GM12801 (cell line): Measurements from ENCODE around the gene COA5.

ENCODE experiments used
- CTCF ChIP-seq: IDR thresholded peaks from one replicate; pipeline ENCODE4 v1.5.1; 2011; ENCODE audit warnings: control low read depth; ENCODE audit not compliant: insufficient read length; ENCODE audit errors: extremely low read depth

COA5 gene

DNA sequence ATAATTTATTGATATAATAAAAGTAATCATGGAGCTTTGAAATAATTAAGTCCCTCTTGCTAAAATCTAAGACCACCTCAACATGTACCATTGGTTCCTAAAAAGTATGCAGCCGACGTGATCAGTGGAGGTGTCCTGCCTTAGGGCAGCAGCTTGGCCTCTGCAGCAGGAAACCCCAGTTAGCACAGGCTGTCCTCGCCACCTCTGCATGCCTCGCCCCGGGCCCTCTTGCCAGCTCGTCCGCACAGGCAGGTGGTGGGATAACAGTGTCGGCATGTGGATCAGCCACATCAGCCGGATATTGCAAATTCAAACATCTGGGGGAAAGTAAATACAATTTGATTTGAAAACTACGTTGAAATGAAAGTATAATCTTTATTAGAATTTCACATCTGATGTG is 22.9 kb downstream of the COA5 start:
- no peak for TF ChIP-seq CTCF

DNA sequence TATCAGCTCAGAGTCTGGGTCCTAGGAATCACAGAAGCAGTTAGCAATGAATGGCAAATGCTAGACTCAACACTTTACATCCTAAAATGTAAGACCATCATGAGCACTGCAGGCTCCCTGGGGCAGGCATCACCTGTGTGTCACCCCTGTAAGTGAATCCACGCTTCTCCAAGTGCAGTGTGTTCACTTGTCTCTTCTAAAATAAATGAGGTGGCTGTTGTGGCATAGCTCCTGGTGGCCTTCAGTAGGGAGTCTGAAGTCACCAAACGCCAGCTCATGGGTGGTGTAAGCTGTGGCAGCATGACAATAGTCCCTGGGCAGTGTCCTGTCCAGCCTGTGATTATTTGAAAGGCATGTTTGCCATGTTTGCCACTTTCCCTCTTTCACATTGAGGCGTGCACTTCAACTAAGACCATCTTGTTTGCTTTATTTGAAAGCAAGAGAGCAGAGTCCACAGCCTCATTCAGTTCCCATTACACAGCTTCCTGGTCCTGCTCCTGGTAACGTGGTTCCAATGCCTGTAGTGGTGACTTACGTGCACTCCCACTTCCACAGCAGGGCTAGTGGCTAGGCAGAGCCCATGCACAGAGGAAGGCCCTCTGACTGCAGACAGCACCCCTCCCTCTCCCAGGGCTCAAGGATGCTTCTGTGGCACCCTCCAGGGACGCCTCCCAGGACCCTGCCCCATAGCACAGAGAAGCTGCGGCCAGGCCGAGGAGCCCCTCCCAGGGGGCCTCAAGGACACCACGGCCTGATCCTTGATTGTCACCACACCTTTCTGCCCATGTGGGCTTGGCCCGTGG is 24.3 kb downstream of the COA5 start:
- no peak for TF ChIP-seq CTCF

GRCh38 chr2:98583276-98583675 is 25.0 kb downstream of the COA5 start:
- no peak for TF ChIP-seq CTCF

DNA sequence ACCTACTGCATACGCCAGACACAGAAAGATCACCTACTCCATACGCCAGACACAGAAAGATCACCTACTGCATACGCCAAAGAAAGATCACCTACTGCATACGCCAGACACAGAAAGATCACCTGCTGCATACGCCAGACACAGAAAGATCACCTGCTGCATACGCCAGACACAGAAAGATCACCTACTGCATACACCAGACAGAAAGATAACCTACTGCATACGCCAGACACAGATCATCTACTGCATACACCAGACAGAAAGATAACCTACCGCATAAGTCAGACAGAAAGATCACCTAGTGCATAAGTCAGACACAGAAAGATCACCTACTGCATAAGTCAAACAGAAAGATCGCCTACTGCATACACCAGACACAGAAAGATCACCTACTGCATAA is 25.8 kb downstream of the COA5 start:
- TF ChIP-seq CTCF = no peak

DNA sequence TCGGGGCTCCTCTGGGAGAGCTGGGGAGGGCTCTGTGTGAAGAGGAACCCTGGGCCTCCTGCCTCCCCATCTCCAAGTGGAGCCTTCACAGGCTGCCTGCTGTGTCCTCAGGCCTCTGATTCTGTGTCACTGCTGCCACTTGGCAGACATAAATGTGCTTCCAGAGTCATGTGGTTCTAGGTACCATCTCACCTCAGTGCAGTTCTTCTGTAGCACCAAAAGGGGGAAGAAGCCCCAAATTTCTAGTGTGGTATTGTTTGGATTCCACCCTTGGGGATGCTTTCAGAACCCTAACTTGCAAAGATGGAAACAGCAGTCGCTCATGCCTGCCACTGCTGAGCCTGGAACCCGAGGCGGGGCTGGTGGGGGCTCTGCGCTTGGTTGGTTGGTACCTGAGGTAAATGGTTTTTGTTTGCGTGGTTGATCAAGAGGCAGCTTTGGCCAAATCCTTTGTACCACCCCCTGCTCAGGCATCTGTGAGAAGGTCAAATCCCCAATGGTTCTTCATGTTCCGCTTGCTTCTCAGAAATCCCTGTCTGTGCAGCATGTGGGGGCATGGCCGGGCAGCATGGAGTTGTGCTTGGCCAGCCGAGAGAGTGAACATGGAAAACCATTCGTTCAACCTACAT is 27.5 kb downstream of the COA5 start:
- TF ChIP-seq CTCF = no peak

DNA sequence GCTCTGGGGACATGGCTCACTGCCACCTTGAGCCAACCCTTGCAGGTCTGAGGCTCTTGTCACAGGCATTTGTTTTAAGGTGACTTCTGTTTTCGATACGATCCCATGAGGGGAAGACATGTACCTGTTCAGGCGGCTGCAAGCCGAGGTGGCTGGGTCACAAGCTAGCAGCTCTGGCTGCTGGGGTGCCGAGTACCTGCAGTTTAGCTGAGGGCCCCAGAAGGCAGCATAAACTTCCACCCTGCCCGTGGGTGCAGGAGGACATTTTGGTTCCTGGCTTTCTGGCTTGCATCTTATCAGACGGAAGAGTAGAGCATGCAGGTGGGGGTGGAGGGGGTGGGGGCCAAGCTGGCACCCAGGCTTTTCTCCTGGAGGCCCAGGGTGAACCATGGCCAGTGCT is 28.4 kb downstream of the COA5 start:
- TF ChIP-seq CTCF = no peak

- no peak for TF ChIP-seq CTCF
These were observed 30.1 kb downstream of the COA5 start for GRCh38 chr2:98578231-98578630.
